Fibroblast of mammary gland (primary cell): ENCODE data around the gene PTPN5.

ENCODE experiments used
- DNase-seq: peaks from one replicate; pipeline ENCODE4 v3.0.0-alpha.2; 2010; ENCODE audit warnings: low read depth
- H3K4me3 ChIP-seq: 2 replicates; pipeline ENCODE4 v1.5.1; 2011; ENCODE audit warnings: low read depth, mild to moderate bottlenecking, low read length, moderate library complexity; ENCODE audit not compliant: control insufficient read depth
- CTCF ChIP-seq: conservative IDR thresholded peaks from 2 replicates; pipeline ENCODE4 v1.5.1; 2011; ENCODE audit warnings: low read depth, low read length, inconsistent platforms; ENCODE audit not compliant: control insufficient read depth, insufficient read depth

Gene PTPN5

GRCh38 chr11:18706330-18707243 is 85.0 kb downstream of the PTPN5 start:
- TF ChIP-seq CTCF, result no peak
- peak overlapping the region; percentile 49 for H3K4me3 ChIP-seq
- peak; percentile 48 for DNase-seq

DNA sequence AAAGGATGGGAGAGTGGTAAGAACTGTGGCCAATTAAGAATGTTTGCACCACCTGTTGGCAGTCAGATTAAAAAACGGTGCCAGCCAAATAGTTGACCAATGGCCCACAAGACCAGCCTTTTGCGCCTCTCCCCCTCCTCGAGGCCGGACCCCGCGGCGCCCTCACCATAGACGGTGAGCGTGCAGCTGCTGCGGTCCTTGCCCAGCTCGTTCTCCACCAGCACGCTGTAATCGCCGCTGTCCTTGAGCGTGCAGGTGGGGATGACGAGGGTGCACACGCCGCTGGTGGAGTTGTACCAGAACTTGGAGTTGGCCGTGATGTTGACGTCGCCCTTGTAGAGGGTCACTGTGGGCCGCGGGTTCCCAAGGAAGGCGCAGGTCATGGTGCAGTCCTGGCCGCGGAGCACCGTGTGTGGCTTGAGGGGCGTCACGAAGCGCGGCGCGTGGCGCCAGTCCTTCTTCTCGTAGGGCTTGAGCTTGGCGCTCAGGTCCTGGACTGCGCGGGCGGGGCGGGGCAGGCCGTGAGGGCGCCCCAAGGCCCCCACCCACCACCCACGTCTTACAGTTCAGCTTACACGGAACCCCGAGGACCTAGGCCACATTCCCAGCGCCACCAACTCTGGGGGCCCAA is 85.8 kb downstream of the PTPN5 start:
- no peak for DNase-seq
- H3K4me3 ChIP-seq, result peak overlapping the region; percentile 39
- no peak for TF ChIP-seq CTCF

DNA sequence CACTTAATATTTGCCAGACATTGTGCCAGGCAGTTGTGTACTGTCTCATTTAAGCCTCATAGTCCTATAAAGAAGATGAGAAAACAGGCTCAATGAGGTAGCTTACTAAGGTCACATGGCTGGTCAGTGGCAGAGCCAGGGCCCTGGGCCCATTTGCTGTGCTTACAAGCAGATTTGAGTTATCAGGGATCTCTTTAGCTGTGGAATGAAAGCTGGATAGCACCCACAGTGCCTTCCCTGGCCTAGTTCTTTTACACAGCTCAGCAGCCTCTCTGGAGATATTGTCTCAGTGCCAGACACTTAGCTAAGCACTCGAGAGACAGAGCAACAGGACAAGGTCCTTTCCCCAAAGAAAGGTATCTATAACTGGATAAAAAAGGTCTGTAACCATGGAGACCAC is 86.9 kb downstream of the PTPN5 start:
- DNase-seq, result no peak
- TF ChIP-seq CTCF, result no peak
- H3K4me3 ChIP-seq, result no peak overlapping the region

GRCh38 chr11:18704045-18704645 is 87.5 kb downstream of the PTPN5 start:
- H3K4me3 ChIP-seq, result no peak overlapping the region
- DNase-seq, result no peak
- TF ChIP-seq CTCF, result no peak

DNA sequence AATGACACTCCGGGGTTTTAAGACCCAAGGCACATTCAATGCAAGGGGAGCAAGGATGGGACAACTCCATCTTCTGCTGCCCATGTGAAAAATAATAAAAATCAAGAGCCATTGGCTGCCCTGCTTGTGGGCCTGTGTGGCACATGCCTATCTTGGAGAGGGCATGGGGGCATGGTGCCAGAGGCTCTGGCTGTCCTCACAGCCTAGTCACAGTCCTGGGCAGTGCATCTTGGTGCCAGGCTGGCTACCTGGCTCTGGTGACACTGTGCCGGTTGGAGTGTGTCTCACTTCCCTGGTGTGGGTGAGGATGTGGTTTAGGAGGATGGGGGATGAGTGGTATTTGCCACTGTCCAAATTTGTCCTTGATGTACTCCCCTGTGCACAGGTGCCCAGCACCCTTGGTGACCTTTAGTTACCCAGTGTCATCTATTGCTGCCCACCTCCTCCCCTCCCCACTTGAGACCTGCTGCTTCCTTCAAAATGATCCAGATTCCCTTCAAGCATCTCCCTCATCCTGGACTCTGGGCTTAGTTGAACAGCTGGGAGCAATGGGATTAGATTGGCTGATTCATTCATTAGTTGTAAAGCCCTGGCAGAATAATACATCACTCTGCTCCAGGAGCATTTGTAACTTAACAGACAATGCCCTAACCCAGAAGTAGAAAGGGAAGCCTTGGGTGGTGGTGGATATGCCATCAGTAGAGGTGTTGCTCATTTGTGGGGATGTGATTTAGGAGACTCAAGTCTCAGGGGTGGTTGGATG is 88.4 kb downstream of the PTPN5 start:
- no peak for TF ChIP-seq CTCF

DNA sequence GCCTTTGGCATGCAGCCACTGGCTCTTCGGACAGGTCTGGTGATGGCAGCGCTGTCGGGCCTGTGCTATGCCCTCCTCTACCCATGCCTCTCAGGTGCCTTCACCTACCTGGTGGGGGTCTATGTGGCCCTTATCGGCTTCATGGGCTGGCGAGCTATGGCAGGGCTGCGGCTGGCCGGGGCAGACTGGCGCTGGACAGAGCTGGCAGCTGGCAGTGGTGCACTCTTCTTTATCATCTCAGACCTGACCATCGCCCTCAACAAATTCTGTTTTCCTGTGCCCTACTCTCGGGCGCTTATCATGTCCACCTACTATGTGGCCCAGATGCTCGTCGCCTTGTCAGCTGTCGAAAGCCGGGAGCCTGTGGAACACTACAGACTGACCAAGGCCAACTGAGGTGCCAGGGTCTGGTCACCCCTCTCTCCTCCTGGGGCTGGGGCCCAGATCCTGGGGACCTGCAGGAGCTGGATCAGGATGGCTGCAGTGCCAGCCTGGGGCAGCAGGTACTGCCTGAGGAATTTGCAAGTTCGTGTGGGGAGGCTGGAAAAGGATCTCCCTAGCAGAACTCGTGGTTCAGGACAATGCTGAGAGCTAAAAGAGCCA is 89.9 kb downstream of the PTPN5 start:
- no peak overlapping the region for H3K4me3 ChIP-seq
- no peak for DNase-seq
- TF ChIP-seq CTCF, result no peak

More for the DNA sequence above, 88.4 kb downstream of the PTPN5 start:
- no peak for DNase-seq
- H3K4me3 ChIP-seq, result no peak overlapping the region
